A172 (cell line): ENCODE measurements around the gene PIGU. TPM values are rescaled to one million over a fixed set of nuclear protein-coding genes. Genes with fewer than 3 reads are reported as not detected.
"Not testable (repeated sequence)": the region's sequence is repeated elsewhere in the genome, so short reads cannot be mapped to it uniquely, and the experiment has no call there.

Experiments
- DNase-seq: peaks from one replicate; pipeline ENCODE4 v3.0.0-alpha.2; 2015; ENCODE audit warnings: low spot score
- total RNA-seq: library from RNA; depleted of rRNA; stranded (reverse); fragments of >200 nt; shearing (Covaris generic); gene quantifications from 2 replicates; pipeline ENCODE4 v1.2.3, GENCODE V29; 2014

Gene PIGU
- total RNA-seq, 1 experiment from 2014 or later = 23.7 TPM

DNA sequence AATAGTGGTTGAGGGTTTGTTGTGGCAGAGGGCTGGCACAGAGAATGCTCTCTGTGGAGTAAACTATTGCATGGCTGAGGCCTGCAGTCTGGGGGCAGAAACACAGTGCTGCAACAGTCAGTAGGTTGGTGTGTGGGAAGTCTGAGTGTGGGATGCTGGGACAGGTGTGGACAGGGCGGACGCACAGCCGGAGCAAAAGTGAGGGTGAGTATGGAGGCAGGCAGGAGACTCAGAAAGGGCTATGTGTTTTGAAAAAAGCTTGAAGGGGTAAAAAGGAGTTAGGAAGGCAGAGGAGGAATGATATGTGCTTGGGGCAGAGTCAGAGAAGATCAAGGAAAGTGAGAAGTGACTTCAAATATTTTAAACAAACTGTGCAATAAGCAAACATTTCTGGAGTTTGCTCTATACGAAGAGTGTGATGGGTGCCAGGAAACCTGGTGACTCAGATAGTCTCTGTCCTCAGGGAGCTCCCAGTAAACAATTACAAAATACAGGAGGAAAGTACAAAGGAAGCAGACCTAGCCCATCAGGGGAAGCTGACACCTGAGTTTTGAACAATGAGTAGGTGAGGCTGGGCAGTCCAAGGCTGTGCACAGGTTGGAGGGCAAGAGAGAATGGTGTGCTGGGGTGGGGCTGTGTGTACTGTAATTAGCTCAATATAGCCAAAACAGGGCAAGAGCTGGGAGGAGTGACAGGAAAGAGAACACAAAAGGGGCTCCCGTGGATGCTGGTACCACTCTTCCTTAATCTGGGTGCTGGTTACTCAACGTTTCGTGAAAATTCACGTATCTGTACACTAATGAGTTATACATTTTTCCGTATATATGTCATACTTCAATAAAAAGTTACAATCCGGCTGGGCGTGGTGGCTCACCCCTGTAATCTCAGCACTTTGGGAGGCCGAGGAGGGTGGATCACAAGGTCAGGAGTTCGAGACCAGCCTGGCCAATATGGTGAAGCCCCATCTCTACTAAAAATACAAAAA lies 55.2 kb downstream of the PIGU start:
- DNase-seq = no peak

DNA sequence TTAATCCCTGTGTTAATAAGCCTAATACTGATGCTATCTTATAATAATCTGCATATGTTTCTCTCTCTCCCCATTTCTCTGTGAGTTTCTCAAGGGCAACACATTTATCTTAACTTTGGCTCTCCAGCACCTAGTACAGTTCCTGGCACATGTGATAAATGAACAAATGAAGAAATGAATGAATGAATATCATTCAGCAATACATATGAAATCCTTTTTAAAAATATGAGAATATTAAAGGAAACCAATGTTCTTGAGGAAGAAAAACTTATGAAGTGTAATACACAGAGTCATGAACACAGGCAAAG lies 55.9 kb downstream of the PIGU start:
- DNase-seq = no peak

DNA sequence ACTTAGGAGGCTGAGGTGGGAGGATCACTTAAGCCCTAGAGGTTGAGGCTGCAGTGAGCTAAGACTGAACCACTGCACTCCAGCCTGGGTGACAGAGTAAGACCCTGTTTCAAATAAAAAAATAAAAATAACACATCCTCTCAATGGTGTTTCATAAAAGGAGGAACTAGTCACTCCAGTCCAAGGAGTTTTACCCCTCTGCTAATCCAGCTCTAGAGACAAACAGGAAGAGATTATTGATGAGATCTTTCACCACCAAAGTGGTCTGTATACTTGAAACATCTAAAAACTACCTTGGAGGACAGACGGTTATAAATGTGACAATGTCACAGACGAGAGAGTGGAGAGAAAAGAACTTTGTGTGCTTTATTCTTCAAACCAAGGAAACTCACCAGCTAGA lies 58.2 kb downstream of the PIGU start:
- no peak for DNase-seq

GRCh38 chr20:34616913-34617312 lies 60.0 kb downstream of the PIGU start:
- not testable (repeated sequence) for DNase-seq

GRCh38 chr20:34615477-34615876 lies 61.4 kb downstream of the PIGU start:
- DNase-seq = no peak

DNA sequence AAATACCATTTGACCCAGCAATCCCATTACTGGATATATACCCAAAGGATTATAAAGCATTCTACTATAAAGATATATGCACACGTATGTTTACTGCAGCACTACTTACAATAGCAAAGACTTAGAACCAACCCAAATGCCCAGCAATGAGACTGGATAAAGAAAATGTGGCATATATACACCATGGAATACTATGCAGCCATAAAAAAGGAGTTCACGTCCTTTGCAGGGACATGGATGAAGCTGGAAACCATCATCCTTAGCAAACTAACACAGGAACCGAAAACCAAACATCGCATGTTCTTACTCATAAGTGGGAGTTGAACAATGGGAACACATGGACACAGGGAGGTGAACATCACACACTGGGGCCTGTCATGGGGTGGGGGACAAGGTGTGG lies 64.9 kb downstream of the PIGU start:
- DNase-seq = not testable (repeated sequence)

- no peak for DNase-seq
These were observed 69.8 kb downstream of the PIGU start for GRCh38 chr20:34607066-34607465.

DNA sequence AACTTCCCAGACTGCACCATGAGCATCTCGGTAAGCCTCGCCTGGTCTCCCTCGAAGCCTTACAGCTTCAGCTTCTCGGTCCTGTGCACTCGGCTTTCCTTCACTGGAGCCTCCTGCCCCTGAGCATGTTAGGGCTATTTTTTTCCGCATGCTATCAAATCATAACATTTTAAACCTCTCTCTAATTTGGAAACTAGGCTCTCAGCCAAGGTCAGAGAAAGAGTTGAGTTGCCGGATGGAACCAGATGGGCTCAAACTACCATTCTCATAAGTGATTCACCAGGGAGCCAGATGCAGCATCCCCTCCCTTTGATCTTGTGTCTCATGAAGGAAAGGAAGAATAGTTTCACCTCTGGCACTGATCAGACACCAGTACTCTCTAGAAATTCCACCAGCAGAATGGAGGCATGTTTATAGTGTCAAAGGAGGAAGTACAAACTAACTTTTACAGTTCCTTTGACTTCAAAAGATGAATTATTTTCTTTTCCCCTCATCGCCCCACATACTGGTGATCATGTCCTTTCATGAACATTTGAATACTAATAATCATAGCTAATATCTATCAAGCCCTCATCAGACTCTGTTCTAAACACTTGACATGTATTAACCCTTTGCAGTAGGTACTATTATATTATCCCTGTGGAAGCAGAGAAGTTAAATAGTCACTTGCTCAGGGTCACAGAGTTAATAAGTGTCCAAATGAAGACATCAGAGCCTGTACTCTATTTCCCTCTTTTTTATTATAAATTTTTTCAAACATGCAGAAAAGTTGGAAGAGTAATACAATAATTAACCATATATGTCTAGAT lies 71.7 kb downstream of the PIGU start:
- DNase-seq = no peak

- no peak for DNase-seq
These were observed 75.8 kb downstream of the PIGU start for GRCh38 chr20:34600892-34601653.

DNA sequence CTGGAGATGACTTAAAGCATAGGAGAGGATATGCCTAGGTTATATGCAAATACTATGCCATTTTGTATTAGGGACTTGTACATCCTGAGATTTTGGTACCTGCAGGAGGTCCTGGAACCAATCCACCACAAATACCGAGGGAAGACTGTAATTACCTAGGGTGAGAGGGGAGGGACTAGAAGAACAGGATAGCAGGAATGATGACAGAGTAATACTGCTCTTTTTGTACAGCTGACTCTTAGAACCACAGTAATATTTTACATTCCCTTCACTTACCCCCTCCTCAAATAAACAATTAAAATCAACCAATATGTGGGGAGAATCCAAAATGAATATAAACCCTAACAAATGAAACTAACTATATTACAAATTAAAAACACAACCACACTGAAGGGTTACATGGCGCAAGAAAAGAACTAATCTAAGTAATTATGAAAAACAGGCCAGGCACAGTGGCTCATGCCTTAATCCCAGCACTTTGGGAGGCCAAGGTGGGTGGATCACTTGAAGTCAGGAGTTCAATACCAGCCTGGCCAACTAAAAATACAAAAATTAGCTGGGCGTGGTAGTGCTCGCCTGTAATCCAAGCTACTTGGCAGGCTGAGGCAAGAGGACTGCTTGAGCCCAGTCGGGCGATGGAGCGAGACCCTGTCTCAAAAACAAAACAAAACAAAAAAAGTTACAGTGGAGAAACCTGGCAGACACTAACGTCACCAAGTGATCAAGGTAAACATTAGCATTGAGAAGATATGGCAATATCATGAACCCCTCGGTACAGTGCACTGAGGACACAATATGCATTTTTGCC lies 81.3 kb downstream of the PIGU start:
- no peak for DNase-seq

DNA sequence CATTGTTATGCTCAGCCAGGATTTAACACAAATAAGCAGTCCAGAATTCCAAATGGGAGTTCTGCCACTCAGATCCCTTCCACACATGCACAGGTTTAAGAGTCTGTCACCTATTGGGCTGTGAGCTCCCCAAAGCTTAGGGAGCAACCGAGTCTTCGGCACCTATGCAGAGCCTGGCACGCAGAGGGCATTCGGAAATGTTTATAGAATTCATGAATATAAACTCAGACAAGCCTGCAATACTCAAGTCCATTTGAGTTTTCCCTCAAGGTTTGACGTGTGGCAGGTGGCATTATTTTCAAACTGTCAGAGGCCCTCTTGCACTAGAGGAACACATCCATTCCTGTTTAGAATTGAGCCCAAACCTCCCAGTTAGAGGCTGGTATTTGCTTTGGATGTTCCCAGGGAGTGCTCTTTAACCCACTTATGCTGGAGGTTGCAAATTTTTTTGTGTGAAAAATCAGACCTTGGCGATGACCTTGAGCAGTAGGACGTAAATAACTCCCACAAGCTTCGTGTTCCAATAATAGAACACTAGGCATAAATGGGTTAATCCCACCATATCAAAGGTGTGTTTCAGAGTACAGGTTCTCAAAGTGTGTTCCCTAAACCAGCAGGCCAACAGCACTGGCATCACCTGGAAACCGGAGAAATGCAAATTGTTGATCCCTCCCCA lies 90.3 kb downstream of the PIGU start:
- DNase-seq = no peak

DNA sequence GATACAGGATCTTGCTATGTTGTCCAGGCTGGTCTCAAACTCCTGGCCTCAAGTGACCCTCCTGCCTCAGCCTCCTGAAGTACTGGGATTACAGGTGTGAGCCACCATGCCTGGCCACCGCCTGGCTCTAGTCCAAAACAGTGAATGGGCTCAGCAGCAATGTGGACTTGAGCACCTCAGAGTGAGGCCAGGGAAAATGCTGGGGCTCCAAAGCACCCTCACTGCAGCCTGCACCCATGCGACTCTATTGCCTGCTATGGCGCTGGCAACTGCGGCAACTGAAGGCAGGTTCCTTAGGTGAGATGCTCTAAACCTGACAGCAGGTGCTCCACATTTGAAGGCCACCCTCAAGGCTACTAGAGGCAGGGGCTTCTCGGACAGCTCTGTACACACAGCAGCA lies 91.9 kb downstream of the PIGU start:
- DNase-seq = no peak

- no peak for DNase-seq
These were observed 93.3 kb downstream of the PIGU start for GRCh38 chr20:34583544-34583943.

DNA sequence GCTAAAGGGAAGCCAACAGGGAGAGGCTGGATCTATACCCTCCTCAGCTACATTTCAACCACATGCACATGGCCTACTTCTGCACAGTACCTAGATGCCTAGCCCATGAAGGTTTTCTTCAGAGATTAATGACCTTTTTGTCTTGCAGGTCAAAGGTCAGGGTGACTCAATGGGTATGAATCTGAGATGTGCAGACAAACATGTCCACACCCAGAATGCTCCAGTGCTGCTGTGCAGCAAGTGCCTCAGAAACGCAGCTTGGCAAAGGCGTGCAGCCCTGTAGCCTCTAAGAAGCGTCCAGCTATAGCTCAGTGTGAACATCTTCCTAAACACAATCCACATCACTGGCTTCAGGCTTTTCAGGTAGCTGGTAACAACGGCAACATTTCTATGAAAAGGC lies 94.0 kb downstream of the PIGU start:
- DNase-seq = no peak

DNA sequence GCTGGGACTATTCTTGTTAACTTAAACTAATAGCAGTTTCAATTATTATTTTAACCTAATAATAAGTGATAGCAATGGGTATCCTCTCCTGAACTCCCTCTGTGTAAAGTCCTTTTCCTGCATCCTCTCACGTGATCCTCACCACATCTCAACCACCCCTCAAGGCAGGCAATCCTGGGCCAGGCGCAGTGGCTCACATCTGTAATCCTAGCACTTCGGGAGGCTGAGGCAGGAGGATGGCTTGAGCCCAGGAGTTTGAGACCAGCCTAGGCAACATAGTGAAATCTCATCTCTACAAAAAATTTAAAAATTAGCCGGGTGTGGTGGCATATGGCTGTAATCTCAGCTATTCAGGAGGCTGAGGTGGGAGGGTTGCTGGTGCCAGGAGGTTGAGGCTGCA lies 94.7 kb downstream of the PIGU start:
- no peak for DNase-seq

DNA sequence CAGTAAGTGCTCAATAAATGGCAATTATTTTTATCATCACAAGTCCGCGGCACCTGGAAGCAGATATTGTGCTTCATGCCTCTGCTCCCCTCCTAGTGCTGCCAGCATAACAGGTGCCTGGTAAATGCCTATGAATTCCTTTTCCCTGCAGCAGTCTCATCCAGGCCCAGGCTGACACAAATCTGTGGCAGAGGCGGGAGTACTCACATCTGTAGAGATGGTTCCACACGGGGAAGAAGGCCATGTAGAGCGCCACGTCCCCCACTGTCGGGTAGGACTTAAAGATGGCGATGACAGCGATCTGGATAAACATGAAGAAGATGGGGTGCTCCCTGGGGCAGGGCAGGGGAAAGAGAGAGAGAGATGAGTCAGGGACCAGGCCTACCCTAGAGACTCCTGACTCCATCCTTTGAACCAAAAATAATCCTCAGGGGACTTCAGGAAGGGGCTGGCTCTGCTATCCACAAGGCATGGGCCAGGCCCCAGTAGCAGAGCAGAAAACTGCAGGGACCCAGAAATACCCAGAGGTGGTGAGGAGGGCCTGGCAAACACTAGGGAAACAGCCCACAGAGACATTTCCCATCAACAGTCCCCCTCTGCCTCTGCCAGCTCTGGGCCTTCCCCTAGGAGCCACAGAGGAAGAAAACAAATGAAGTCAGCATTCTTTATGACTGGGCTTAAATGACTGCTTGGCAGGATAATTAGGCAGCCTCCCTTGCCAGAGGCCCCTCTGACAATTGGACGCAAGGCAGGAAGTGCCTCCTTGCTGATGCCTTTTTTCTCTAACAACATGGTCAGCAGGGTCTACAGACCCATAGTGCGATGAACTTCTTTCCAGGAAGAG lies 95.3 kb downstream of the PIGU start:
- peak; percentile 58 for DNase-seq

DNA sequence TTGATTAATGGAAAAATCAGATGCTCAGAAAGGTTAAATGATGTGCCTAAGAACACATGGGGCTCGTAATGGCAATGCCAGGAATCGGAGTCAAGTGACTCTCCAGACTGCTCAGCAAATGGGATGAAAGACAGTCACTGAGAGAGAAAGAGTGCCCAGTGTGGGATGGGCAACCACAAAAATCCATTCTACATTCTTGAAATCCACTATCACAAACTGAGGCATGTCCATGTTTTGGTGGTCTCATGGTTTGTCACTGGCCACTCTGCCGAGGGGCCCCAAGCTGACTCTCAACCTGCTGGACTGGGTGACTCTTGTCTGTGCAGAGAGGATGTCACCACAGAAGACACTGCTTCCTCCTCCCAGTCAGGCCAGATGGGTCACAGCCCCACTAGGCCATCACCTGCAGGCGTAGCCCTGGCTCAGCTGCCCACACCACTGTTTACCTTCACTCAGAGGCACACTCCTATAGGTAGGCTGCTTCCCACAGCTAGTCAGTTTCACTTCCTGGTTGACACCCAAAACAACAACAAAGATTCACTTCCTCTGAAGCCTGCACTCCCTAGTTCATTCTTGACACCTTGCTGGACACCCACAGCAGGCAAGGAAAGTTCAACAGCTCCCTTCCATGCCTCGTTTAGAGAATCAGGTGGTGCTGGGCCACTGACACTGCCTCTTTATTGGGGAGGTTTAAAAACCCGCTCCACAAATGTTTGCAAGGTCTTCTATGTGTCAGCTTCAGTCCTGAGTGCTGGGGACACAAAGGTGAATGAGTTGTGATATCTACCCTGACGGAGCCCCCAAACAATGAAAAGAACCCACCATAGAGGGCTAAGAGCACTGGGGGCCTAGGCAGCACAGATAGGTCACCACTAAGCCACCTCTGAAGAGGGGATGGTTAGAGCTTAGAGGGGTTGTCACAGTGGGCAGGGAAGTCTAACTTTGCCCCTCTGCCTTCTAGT lies 96.6 kb downstream of the PIGU start:
- DNase-seq = peak; percentile 26

DNA sequence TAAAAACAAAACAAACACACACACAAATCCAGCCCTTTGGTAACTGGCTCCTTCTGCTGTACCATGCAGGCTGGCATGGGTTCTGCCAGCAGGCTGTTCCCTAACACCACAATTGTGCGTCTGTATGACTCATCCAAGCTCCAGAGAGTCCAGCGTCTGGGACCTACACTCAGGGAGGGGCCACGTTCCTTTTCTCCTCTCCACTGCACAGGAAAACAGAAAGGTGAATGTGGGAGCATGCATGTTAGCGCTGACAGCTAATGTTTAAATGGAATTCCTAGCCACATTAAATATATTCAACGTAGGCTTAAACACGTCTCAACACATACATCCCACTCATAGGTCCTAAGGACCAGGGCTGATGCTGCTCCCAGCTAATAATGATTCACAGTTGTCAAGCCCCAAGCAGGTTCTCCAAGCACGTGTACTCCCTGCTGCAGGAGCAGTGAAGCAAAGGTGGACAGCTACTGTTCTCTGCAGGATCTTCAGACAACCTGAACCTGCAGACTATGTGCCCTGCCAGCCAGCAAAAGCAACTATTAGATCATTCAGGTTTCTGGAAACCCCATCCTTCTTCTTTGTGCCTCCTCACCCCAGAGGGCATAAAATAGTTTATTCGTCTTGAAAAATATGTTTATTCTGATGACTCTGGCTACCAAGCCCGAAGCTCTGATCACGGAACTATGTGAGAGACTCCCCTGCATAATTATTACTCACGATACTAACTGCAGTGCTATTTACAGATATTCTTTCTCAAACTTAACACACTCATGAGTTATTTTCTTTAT lies 97.5 kb downstream of the PIGU start:
- DNase-seq = peak; percentile 85
